NCI-H69 (cell line): ENCODE measurements around the gene PLPP6.

Experiments
- DNase-seq: peaks from one replicate; lab custom pipeline; 2025; lab: John Stamatoyannopoulos, UW

PLPP6 gene

GRCh38 chr9:4700091-4700490 lies 38.0 kb downstream of the PLPP6 start:
- no peak for DNase-seq

GRCh38 chr9:4700932-4701331 lies 38.8 kb downstream of the PLPP6 start:
- no peak for DNase-seq

DNA sequence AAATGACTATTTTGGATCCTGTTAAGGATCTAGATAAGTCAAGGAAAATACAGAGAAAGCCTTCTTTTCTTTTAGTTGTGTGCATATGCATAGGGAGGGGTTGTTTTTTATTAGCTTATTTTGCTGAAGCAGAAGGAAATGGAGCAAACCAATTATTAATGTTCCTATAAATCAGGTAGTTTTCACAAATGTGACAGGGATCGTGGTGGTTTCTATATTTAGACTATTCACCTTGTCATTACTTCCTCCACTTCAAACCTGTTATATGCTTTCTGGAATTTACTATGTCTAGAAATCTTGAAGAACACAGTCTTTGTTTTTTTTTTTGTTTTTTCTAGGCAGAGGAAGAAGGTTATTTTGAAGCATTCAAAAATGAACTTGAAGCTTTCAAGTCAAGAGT lies 39.4 kb downstream of the PLPP6 start:
- DNase-seq, result no peak

DNA sequence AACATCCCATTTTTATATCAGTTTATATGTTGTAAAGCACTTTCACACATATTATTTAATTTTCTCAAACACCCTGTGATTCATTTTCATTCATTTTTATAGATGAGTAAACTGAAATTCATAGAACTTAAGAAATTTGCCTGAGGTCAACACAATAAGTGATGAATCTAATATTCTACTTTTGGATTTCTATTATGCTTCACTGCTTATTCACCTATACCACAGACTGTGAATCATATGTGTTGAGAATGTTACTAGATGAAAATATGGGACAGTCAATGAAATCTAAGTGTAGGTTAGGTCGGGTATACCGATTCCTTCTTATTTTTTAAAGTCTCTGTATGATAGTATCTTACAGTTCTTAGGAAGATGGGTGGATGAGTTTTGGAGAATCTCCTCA lies 42.0 kb downstream of the PLPP6 start:
- no peak for DNase-seq

DNA sequence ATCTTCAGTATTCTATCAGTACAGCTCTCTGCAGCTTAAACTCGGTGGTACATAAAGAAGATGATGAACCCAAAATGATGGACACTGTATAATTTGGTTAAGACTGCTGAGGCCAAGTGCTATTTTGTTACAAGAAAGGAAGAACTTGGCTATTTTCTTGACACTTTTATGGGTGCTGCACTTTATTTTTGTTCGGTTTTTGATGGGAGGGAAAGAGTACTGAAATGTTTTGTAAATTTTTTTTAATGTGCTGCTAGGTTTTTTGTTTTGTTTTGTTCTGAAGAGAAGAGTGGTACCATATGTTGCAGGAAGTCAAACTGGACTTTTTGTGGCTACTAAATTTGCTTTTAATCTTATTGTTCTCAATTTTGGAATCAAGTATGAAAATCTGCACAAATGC lies 43.9 kb downstream of the PLPP6 start:
- no peak for DNase-seq

GRCh38 chr9:4706971-4707622 lies 45.0 kb downstream of the PLPP6 start:
- no peak for DNase-seq

DNA sequence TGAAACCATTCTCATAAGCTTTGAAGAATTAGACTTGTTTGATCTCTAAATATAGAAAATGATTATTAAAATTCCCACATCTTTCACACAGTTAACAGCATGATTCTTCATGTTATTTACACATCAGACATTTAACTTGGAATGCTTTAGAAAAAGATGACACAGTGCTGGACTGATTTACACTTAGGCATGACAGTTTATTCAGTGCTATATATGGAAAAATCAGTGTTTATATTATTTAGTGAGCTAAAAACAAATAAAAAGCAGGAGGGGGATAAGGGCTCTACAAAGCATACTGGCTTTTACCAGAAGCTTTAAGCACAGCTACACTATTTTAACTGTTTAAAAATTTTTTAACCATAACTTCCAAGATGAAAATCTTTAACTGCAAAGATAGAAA lies 47.3 kb downstream of the PLPP6 start:
- no peak for DNase-seq

- no peak for DNase-seq
Observed at GRCh38 chr9:4713849-4714248, 51.8 kb downstream of the PLPP6 start.

- DNase-seq, result peak; percentile 7
Observed at GRCh38 chr9:4714266-4715016, 52.3 kb downstream of the PLPP6 start.
